HG03565 (cell line): ENCODE data around the gene TNNT3.

Experiments
- ATAC-seq: cut with Tn5 transposase; IDR thresholded peaks from one replicate; pipeline ENCODE4 v1.9.1; 2021; ENCODE audit warnings: mild to moderate bottlenecking, moderate library complexity; ENCODE audit not compliant: unreplicated experiment

Gene TNNT3

GRCh38 chr11:1920128-1920908, 815 bp downstream of the TNNT3 start:
- no peak for ATAC-seq

- ATAC-seq, result no peak
Observed at GRCh38 chr11:1920909-1921573, 1.5 kb downstream of the TNNT3 start.

DNA sequence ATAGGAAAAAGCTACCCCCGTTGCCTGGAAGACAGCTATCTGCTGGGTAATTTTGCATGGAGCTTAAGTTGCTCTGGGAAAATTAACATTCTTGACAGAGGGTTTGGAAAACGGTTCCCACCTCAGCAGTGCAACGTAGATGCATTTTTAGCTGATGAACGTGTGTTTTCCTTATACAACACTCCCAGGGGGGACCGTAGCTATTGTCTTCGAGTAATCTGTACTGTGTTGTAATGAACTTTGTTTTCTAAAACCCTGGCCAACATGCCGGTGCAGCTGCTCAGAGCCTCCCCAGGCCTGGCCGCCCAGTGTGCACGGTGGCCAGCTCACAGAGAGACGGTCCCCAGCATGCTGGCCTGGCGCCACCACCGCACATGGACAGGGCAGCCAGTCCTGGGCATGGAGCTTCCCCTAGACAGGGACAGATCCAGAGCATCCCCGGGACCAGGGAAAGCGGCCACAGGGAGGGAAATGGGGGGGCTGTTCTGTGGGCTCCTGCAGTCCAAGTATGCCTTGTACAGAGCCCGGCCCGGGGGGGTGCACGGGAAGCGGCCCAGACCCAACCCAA, 2.2 kb downstream of the TNNT3 start:
- no peak for ATAC-seq

DNA sequence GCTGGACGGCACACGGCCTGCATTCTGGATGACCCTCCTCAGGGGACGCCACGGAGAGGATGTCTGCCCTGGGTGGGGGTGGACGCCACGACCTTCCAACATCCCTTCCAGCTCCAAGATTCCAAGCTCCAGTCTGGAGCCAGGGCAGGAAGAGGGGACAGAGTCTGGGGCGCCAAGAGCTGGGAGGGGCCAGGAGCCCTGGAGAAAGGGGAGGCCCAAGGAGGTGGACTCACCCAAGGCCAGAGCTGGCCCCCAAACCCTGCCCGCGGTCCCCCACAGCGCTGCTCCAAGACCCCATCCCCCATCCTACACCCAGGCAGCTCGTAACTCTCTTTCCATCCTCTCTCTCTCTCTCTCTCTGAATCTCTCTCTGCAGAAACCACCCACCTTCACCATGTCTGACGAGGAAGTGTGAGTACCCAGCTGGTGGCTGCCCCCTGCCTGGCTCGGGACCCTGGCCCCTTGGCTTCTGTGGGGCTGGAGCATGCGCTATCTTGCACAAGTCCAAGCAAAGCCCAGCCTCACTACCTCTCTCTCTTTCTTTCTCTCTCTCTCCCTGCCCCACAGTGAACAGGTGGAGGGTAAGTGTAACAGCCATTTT, 3.1 kb downstream of the TNNT3 start:
- ATAC-seq, result no peak

DNA sequence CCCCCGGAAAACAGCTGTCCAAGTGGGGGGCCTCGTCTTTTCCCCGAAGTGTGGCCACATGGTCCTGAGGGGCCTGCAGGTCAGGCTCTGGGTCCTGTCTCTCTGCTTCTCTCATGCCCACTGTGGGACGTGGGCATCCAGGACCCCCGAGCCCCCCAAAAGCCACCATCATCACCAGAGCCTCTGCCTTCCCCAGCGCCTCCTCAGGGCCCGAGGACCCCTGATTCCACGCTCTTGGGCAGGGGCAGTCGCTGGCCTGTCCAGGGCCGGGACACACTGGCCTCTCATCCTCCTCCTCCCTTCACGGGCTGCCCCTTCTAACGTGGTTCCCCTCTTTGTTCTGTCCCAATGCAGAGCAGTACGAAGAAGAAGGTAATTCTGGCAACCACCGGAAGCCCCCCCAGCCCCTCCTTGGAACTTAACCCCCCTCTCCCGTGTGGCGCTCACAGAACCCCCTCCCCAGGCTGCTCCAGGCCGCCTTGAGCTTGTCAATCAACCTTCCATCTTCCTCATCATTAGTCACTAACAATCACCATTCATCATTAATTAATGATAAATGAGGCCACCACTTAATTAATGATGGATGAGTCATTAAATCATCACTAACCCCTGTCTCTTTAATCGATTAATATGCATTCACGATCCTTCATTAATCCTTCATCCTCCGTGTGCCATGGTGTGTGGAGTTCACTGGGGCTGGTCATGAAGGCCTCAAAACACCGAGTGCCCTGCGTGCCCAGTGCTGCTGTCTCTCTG, 3.9 kb downstream of the TNNT3 start:
- ATAC-seq, result no peak

DNA sequence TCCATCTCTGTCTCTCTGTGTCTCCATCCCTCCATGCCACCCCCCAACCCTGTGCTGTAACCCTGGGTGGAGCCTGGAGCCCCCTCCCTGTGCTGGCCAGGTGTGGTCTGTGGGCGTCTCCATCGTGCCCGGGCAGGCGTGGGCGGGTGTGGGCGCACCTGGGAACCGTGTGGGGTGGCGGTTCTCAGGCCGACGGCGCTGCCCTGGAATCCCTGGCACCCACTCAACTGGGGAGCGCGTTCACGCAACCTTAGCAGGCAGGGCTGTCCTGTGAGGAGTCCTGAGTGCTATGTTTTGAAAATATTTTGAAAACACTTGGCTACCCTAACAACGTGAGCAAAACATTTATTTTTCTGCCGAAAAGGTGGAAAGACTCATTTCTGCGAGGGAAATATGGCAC, 4.7 kb downstream of the TNNT3 start:
- no peak for ATAC-seq

DNA sequence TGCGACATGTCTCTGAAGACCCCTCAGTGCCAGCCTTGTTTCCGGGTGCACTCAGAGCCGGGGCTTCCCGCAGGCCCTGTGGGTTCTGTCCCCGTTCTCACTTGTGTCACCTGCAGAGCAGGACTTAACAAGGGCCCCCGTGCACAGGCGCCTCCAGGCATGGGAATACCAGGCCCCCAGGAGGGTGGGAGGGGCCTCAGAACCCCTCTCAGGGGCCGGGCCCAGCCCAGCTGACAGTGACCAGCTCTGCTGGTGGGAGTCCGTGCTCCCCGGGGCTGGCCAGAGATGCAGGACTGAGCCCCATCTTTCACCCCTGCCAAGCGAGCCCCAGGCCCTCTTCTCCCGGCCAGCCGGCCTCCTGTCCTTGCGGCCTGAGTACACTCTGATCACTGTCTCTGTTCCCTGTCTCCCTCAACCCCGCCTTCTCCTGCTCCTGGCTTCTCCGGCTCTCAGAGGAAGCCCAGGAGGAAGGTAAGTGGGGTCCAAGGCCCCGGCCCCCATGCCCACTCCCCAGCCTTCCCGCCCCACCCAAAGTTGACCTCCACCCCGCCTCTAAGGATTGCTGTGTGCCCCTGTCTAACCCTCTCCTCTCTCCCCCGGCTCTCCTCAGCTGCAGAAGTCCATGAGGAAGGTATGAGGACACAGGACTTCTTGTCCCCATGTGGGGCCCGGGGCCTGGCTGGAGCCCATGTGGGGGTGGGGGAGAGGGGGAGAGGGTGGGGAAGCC, 5.3 kb downstream of the TNNT3 start:
- no peak for ATAC-seq

GRCh38 chr11:1925373-1926155, 6.1 kb downstream of the TNNT3 start:
- no peak for ATAC-seq

GRCh38 chr11:1926156-1927025, 6.9 kb downstream of the TNNT3 start:
- ATAC-seq, result no peak

DNA sequence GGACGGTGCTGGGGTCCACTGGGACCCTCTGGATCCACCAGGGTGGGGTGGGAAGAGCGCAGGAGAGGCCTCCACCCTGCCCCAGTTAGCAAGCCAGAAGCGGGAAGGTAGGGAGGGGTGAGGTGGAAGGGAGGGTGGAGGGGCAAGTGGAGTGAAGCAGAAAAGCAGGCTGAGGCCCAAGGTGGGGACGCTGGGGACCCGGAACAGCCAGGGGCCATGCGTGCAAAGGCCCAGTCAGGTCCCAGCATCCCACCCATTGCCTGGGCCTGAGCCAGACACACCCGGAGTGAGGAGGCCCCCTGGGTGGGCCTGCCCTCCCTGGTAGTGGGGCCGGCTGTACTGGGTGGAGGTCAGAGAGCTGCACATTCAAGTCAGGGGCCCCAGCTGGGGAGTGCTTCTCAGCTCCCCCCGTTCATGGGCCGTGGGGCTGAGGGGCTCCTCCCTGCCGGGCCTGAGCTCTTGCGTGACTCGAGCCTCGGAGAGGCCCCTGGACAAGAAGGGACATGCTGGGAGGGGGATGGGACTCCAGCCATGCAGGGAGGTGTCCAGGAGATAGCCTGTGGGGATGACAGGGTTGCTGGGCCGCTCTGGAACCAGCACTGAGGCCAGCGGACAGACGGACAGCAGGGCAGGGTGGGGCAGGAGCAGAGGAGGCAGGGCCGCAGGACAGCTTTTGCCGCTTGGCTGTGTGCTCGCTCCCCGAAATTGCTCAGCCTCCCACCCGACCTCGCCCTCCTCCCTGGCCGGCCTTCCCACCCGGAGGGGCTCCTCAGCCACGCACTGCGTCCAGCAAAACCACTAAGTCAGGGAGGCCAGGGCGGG, 7.7 kb downstream of the TNNT3 start:
- ATAC-seq, result no peak

GRCh38 chr11:1927848-1928469, 8.5 kb downstream of the TNNT3 start:
- no peak for ATAC-seq

GRCh38 chr11:1928470-1928890, 9.0 kb downstream of the TNNT3 start:
- no peak for ATAC-seq

GRCh38 chr11:1928891-1929541, 9.5 kb downstream of the TNNT3 start:
- ATAC-seq, result no peak

- no peak for ATAC-seq
Observed at GRCh38 chr11:1929621-1930461, 10.3 kb downstream of the TNNT3 start.

- ATAC-seq, result no peak
Observed at GRCh38 chr11:1930462-1930830, 10.9 kb downstream of the TNNT3 start.
